NCI-H510A treated with DMSO at 0.1 percent for 48 hours (cell line): ENCODE measurements around the gene MSI2.

Experiments
- DNase-seq: peaks from one replicate; lab custom pipeline; 2025; lab: John Stamatoyannopoulos, UW

The MSI2 gene

GRCh38 chr17:57246257-57246656 is 10.1 kb upstream of the MSI2 start:
- DNase-seq, result no peak

- DNase-seq, result no peak
Observed at GRCh38 chr17:57247261-57247660, 9.1 kb upstream of the MSI2 start.

GRCh38 chr17:57247913-57248312 is 8.4 kb upstream of the MSI2 start:
- DNase-seq, result no peak

GRCh38 chr17:57249520-57249919 is 6.8 kb upstream of the MSI2 start:
- no peak for DNase-seq

GRCh38 chr17:57251211-57251787 is 5.0 kb upstream of the MSI2 start:
- DNase-seq, result no peak

GRCh38 chr17:57253362-57254065 is 2.8 kb upstream of the MSI2 start:
- no peak for DNase-seq

- no peak for DNase-seq
Observed at GRCh38 chr17:57255182-57255775, 1.0 kb upstream of the MSI2 start.

- DNase-seq, result peak; percentile 77
Observed at GRCh38 chr17:57256708-57257112, 387 bp downstream of the MSI2 start.

GRCh38 chr17:57257195-57257894 is 1.0 kb downstream of the MSI2 start:
- no peak for DNase-seq

- peak; percentile 50 for DNase-seq
Observed at GRCh38 chr17:57257895-57258851, 1.9 kb downstream of the MSI2 start.

GRCh38 chr17:57259306-57259705 is 3.0 kb downstream of the MSI2 start:
- no peak for DNase-seq

- DNase-seq, result no peak
Observed at GRCh38 chr17:57259817-57260216, 3.5 kb downstream of the MSI2 start.

- no peak for DNase-seq
Observed at GRCh38 chr17:57260325-57261083, 4.2 kb downstream of the MSI2 start.

GRCh38 chr17:57261084-57261461 is 4.8 kb downstream of the MSI2 start:
- no peak for DNase-seq

- DNase-seq, result no peak
Observed at GRCh38 chr17:57262557-57262956, 6.2 kb downstream of the MSI2 start.

GRCh38 chr17:57264250-57264649 is 7.9 kb downstream of the MSI2 start:
- no peak for DNase-seq

- no peak for DNase-seq
Observed at GRCh38 chr17:57264776-57265175, 8.5 kb downstream of the MSI2 start.

- DNase-seq, result no peak
Observed at GRCh38 chr17:57266902-57267311, 10.6 kb downstream of the MSI2 start.

- DNase-seq, result no peak
Observed at GRCh38 chr17:57268181-57268580, 11.9 kb downstream of the MSI2 start.

GRCh38 chr17:57269052-57269451 is 12.7 kb downstream of the MSI2 start:
- DNase-seq, result no peak
